ENCODE results near the gene RGS9. TPM values are rescaled to one million over a fixed set of nuclear protein-coding genes. Genes with fewer than 3 reads are reported as not detected.

Gene RGS9
- total RNA-seq, 1 donor from 2014 or later, result 8.1 TPM

GRCh38 chr17:65193716-65194293 is 56.6 kb downstream of the RGS9 start:
- Histone ChIP-seq H3K4me1 (no peaks in the 10 kb centered on the region), H3K27ac (no peak overlapping the region), H3K4me3 (no peak overlapping the region), H3K27me3 (no peaks in the 10 kb centered on the region), H3K9me3 (no peaks in the 10 kb centered on the region), H3K36me3 (no peaks in the 10 kb centered on the region)
- TF ChIP-seq POLR2AphosphoS5 (IDR thresholded peaks at IDR 0.05; ENCODE audit: insufficient read depth in 1 of 2, low read depth in 1 of 2), result no peak
- no peak for TF ChIP-seq POLR2A (IDR thresholded peaks at IDR 0.05)
- no peak for TF ChIP-seq CTCF (IDR thresholded peaks at IDR 0.05)
- intact Hi-C loops (cut with DNase I), result loop anchor here (10.0 kb wide), 1 partner anchor 259 kb away; no protein-coding TSS in a partner anchor
- no peak for DNase-seq (ENCODE audit: extremely low spot score in 2 of 2)

- H3K4me3 ChIP-seq, result no peak overlapping the region
- H3K4me1 ChIP-seq, result no peaks in the 10 kb centered on the region
- intact Hi-C loops (cut with DNase I), result loop anchor here (10.0 kb wide), 1 partner anchor 260 kb away; no protein-coding TSS in a partner anchor
- H3K36me3 ChIP-seq, result no peaks in the 10 kb centered on the region
- no peaks in the 10 kb centered on the region for H3K27me3 ChIP-seq
- no peak overlapping the region for H3K27ac ChIP-seq
- no peaks in the 10 kb centered on the region for H3K9me3 ChIP-seq
- no peak for TF ChIP-seq POLR2AphosphoS5 (IDR thresholded peaks at IDR 0.05; ENCODE audit: insufficient read depth in 1 of 2, low read depth in 1 of 2)
- no peak for TF ChIP-seq CTCF (IDR thresholded peaks at IDR 0.05)
- TF ChIP-seq POLR2A (IDR thresholded peaks at IDR 0.05), result no peak
- no peak for DNase-seq (ENCODE audit: extremely low spot score in 2 of 2)
These were observed 57.6 kb downstream of the RGS9 start for GRCh38 chr17:65194670-65195334.

- H3K9me3 ChIP-seq, result no peaks in the 10 kb centered on the region
- TF ChIP-seq POLR2AphosphoS5 (IDR thresholded peaks at IDR 0.05; ENCODE audit: insufficient read depth in 1 of 2, low read depth in 1 of 2), result no peak
- TF ChIP-seq CTCF (IDR thresholded peaks at IDR 0.05), result no peak
- TF ChIP-seq POLR2A (IDR thresholded peaks at IDR 0.05), result no peak
- no peaks in the 10 kb centered on the region for H3K36me3 ChIP-seq
- intact Hi-C loops (cut with DNase I), result loop anchor here (10.0 kb wide), 1 partner anchor 261 kb away; no protein-coding TSS in a partner anchor
- H3K4me1 ChIP-seq, result no peaks in the 10 kb centered on the region
- H3K27ac ChIP-seq, result no peak overlapping the region
- H3K4me3 ChIP-seq, result no peak overlapping the region
- no peaks in the 10 kb centered on the region for H3K27me3 ChIP-seq
- no peak for DNase-seq (ENCODE audit: extremely low spot score in 2 of 2)
These were observed 58.5 kb downstream of the RGS9 start for GRCh38 chr17:65195716-65196115.

GRCh38 chr17:65196617-65197016 is 59.4 kb downstream of the RGS9 start:
- Histone ChIP-seq H3K4me3 (no peak overlapping the region), H3K27ac (no peak overlapping the region), H3K27me3 (no peaks in the 10 kb centered on the region), H3K4me1 (no peaks in the 10 kb centered on the region), H3K9me3 (no peaks in the 10 kb centered on the region), H3K36me3 (no peaks in the 10 kb centered on the region)
- intact Hi-C loops (cut with DNase I), result loop anchor here (10.0 kb wide), 1 partner anchor 262 kb away; no protein-coding TSS in a partner anchor
- no peak for DNase-seq (ENCODE audit: extremely low spot score in 2 of 2)
- TF ChIP-seq POLR2A (IDR thresholded peaks at IDR 0.05) (no peak), POLR2AphosphoS5 (IDR thresholded peaks at IDR 0.05; ENCODE audit: insufficient read depth in 1 of 2, low read depth in 1 of 2) (no peak), CTCF (IDR thresholded peaks at IDR 0.05) (no peak)

- no peak for DNase-seq (ENCODE audit: extremely low spot score in 2 of 2)
- H3K27ac ChIP-seq, result no peak overlapping the region
- no peaks in the 10 kb centered on the region for H3K4me1 ChIP-seq
- H3K27me3 ChIP-seq, result no peaks in the 10 kb centered on the region
- no peaks in the 10 kb centered on the region for H3K36me3 ChIP-seq
- TF ChIP-seq POLR2AphosphoS5 (IDR thresholded peaks at IDR 0.05; ENCODE audit: insufficient read depth in 1 of 2, low read depth in 1 of 2) (no peak), CTCF (IDR thresholded peaks at IDR 0.05) (no peak), POLR2A (IDR thresholded peaks at IDR 0.05) (no peak)
- intact Hi-C loops (cut with DNase I), result loop anchor here (10.0 kb wide), 1 partner anchor 262 kb away; no protein-coding TSS in a partner anchor
- H3K9me3 ChIP-seq, result no peaks in the 10 kb centered on the region
- H3K4me3 ChIP-seq, result no peak overlapping the region
These were observed 60.0 kb downstream of the RGS9 start for GRCh38 chr17:65197201-65197600.

Data from vagina (tissue), 2 donors.